Forelimb muscle (tissue), 1 donor: ENCODE results near the gene SLC39A13. TPM values are rescaled to one million over a fixed set of nuclear protein-coding genes. Genes with fewer than 3 reads are reported as not detected.

Experiments
- DNase-seq: peaks from one replicate; pipeline ENCODE4 v3.0.0-alpha.2; 2013; ENCODE audit warnings: low read depth
- polyA plus RNA-seq: library from polyadenylated mRNA; unstranded; fragments of 120-200 nt; gene quantifications from one replicate; pipeline ENCODE4 v1.2.1, GENCODE V29; 2013; ENCODE audit not compliant: insufficient read length

The SLC39A13 gene
- polyA plus RNA-seq, 1 donor: 35.3 TPM

GRCh38 chr11:47403135-47403534 is 5.3 kb upstream of the SLC39A13 start:
- no peak for DNase-seq

GRCh38 chr11:47403571-47403970 is 4.8 kb upstream of the SLC39A13 start:
- DNase-seq: no peak

- DNase-seq: no peak
Measured at GRCh38 chr11:47406896-47407745, 1.3 kb upstream of the SLC39A13 start.

GRCh38 chr11:47408598-47409439 is 429 bp downstream of the SLC39A13 start:
- DNase-seq: no peak

- no peak for DNase-seq
Measured at GRCh38 chr11:47409440-47410369, 1.3 kb downstream of the SLC39A13 start.

GRCh38 chr11:47410370-47411264 is 2.2 kb downstream of the SLC39A13 start:
- DNase-seq: no peak

GRCh38 chr11:47411884-47412746 is 3.7 kb downstream of the SLC39A13 start:
- no peak for DNase-seq

- no peak for DNase-seq
Measured at GRCh38 chr11:47413351-47413750, 5.0 kb downstream of the SLC39A13 start.

GRCh38 chr11:47413908-47414684 is 5.7 kb downstream of the SLC39A13 start:
- DNase-seq: no peak

GRCh38 chr11:47414685-47415070 is 6.3 kb downstream of the SLC39A13 start:
- DNase-seq: no peak

GRCh38 chr11:47415091-47415854 is 6.9 kb downstream of the SLC39A13 start:
- DNase-seq: no peak

GRCh38 chr11:47415949-47416472 is 7.6 kb downstream of the SLC39A13 start:
- DNase-seq: no peak

- no peak for DNase-seq
Measured at GRCh38 chr11:47417712-47418111, 9.3 kb downstream of the SLC39A13 start.

- no peak for DNase-seq
Measured at GRCh38 chr11:47418454-47419259, 10.3 kb downstream of the SLC39A13 start.

GRCh38 chr11:47425611-47426010 is 17.2 kb downstream of the SLC39A13 start:
- DNase-seq: no peak

GRCh38 chr11:47426062-47426956 is 17.9 kb downstream of the SLC39A13 start, which contains the start of gene PSMC3:
TSS of gene PSMC3 (minus strand) at chr11:47426439. CDS start at chr11:47426279, 160 bp downstream.
- peak; percentile 82 for DNase-seq
